C4-2B (cell line): Measurements from ENCODE around the gene DVL2.
A peak's percentile ranks its signal among the peaks of the same experiment; 100 is the strongest.

Source experiments
- H3K27ac ChIP-seq: fragments of 450-650 bp; 2 replicates; pipeline ENCODE4 v1.5.1; 2017
- CTCF ChIP-seq: fragments of 450-650 bp; conservative IDR thresholded peaks from 2 replicates; pipeline ENCODE4 v1.5.1; 2017; ENCODE audit warnings: mild to moderate bottlenecking
- ZFX ChIP-seq: fragments of 450-650 bp; IDR thresholded peaks from 2 replicates; pipeline ENCODE4 v1.6.1; 2017

Gene DVL2

GRCh38 chr17:7252176-7253043 lies 18.1 kb upstream of the DVL2 start, which contains the start of gene ELP5:
ELP5 (plus strand) TSS chr17:7252215; CDS start chr17:7252551, 336 bp downstream.
- TF ChIP-seq CTCF (no peak; the same call in 1 of the 2 replicates), ZFX (peak; percentile 69)
- H3K27ac ChIP-seq, result peak within 1 kb of the TSS; percentile 87

GRCh38 chr17:7251661-7252175 lies 17.4 kb upstream of the DVL2 start, which contains the start of gene CTDNEP1:
CTDNEP1 (minus strand) TSS chr17:7251734; CDS start chr17:7251296, 438 bp downstream.
- H3K27ac ChIP-seq, result peak within 1 kb of the TSS; percentile 87
- no peak for TF ChIP-seq ZFX
- TF ChIP-seq CTCF, result no peak

- peak overlapping the region; percentile 87 for H3K27ac ChIP-seq
- TF ChIP-seq CTCF (no peak), ZFX (peak; percentile 46)
Observed at GRCh38 chr17:7250695-7251627, 16.6 kb upstream of the DVL2 start.

- peak overlapping the region; percentile 87 for H3K27ac ChIP-seq
- TF ChIP-seq CTCF, result no peak
- no peak for TF ChIP-seq ZFX
Observed at GRCh38 chr17:7249830-7250229, 15.5 kb upstream of the DVL2 start.

- no peak overlapping the region for H3K27ac ChIP-seq
- no peak for TF ChIP-seq CTCF
- no peak for TF ChIP-seq ZFX
Observed at GRCh38 chr17:7249214-7249613, 14.9 kb upstream of the DVL2 start.

- no peak overlapping the region for H3K27ac ChIP-seq
Observed at GRCh38 chr17:7248796-7249195, 14.5 kb upstream of the DVL2 start.

More at GRCh38 chr17:7248796-7249195, 14.5 kb upstream of the DVL2 start:
- TF ChIP-seq ZFX, result no peak
- TF ChIP-seq CTCF, result no peak
